Mesenchymal stem cell (in vitro differentiated cells and primary cell): ENCODE measurements around the gene CETN1.
A peak's percentile ranks its signal among the peaks of the same experiment; 100 is the strongest.

Experiments
- DNase-seq: peaks from one replicate; pipeline ENCODE4 v3.0.0-alpha.2; 2013
- H2AFZ ChIP-seq: one replicate; pipeline ENCODE4 v1.6.1; 2013; ENCODE audit warnings: low read depth, mild to moderate bottlenecking, control low read depth, inconsistent platforms, low read length, moderate library complexity
- H2AK5ac ChIP-seq: 2 replicates; pipeline ENCODE4 v1.6.1; 2013; ENCODE audit warnings: low read length, moderate library complexity, mild to moderate bottlenecking, inconsistent platforms; ENCODE audit not compliant: severe bottlenecking
- H2BK120ac ChIP-seq: one replicate; pipeline ENCODE4 v1.6.1; 2013; ENCODE audit warnings: low read depth, mild to moderate bottlenecking, inconsistent platforms, low read length, moderate library complexity
- H2BK12ac ChIP-seq, 2 experiments: one replicate each; pipeline ENCODE4 v1.6.1; 2013; ENCODE audit warnings: inconsistent platforms in 2 of 2, low read length in 2 of 2, mild to moderate bottlenecking in 2 of 2, moderate library complexity in 2 of 2, control low read depth in 1 of 2
- H2BK15ac ChIP-seq: one replicate; pipeline ENCODE4 v1.6.1; 2013; ENCODE audit warnings: mild to moderate bottlenecking, low read depth, inconsistent platforms; ENCODE audit not compliant: poor library complexity, severe bottlenecking
- H2BK5ac ChIP-seq: 2 replicates; pipeline ENCODE4 v1.6.1; 2013; ENCODE audit warnings: low read depth, mild to moderate bottlenecking, low read length, control low read depth, inconsistent platforms; ENCODE audit not compliant: poor library complexity, severe bottlenecking
- H3K14ac ChIP-seq, 2 experiments: one replicate each; pipeline ENCODE4 v1.6.1; 2013; ENCODE audit warnings: inconsistent platforms in 2 of 2, low read length in 2 of 2, control low read depth in 1 of 2, mild to moderate bottlenecking in 1 of 2, moderate library complexity in 1 of 2
- H3K18ac ChIP-seq, 2 experiments: one replicate each; pipeline ENCODE4 v1.6.1; 2013; ENCODE audit warnings: inconsistent platforms in 2 of 2, low read length in 2 of 2, control low read depth in 1 of 2, low read depth in 1 of 2, mild to moderate bottlenecking in 1 of 2
- H3K23ac ChIP-seq, 2 experiments: one replicate each; pipeline ENCODE4 v1.6.1; 2013; ENCODE audit warnings: inconsistent platforms in 2 of 2, low read length in 2 of 2, mild to moderate bottlenecking in 2 of 2, moderate library complexity in 2 of 2, control low read depth in 1 of 2
- H3K27ac ChIP-seq: 2 replicates; pipeline ENCODE4 v1.5.1; 2013; ENCODE audit warnings: mild to moderate bottlenecking, moderate library complexity, low read length, control low read depth, inconsistent platforms; ENCODE audit not compliant: poor library complexity, severe bottlenecking
- H3K27me3 ChIP-seq, 2 experiments: 2 replicates each; pipeline versions ENCODE4 v1.6.1 to v1.7.0; 2013; ENCODE audit warnings: low read length in 2 of 2, mild to moderate bottlenecking in 2 of 2, moderate library complexity in 2 of 2, control low read depth in 1 of 2, inconsistent platforms in 1 of 2; ENCODE audit not compliant: control insufficient read depth in 1 of 2, insufficient read depth in 1 of 2
- H3K36me3 ChIP-seq, 2 experiments: 2 replicates each; pipeline versions ENCODE4 v1.6.1 to v1.7.0; 2013; ENCODE audit warnings: low read length in 2 of 2, control low read depth in 1 of 2, inconsistent platforms in 1 of 2, low read depth in 1 of 2, mild to moderate bottlenecking in 1 of 2; ENCODE audit not compliant: insufficient read depth in 2 of 2, control insufficient read depth in 1 of 2
- H3K4ac ChIP-seq, 2 experiments: one replicate each; pipeline ENCODE4 v1.6.1; 2013; ENCODE audit warnings: inconsistent platforms in 2 of 2, low read length in 2 of 2, mild to moderate bottlenecking in 2 of 2, moderate library complexity in 2 of 2, control low read depth in 1 of 2, low read depth in 1 of 2
- H3K4me1 ChIP-seq: 2 replicates; pipeline ENCODE4 v1.6.1; 2013; ENCODE audit warnings: low read depth, low read length, control low read depth; ENCODE audit not compliant: control insufficient read depth, insufficient read depth
- H3K4me2 ChIP-seq: 2 replicates; pipeline ENCODE4 v1.6.1; 2013; ENCODE audit warnings: low read length, mild to moderate bottlenecking, inconsistent platforms; ENCODE audit not compliant: poor library complexity, severe bottlenecking
- H3K4me3 ChIP-seq, 2 experiments: 2 replicates each; pipeline versions ENCODE4 v1.5.1 to v1.7.0; 2013; ENCODE audit warnings: low read length in 2 of 2, mild to moderate bottlenecking in 2 of 2, control low read depth in 1 of 2, low read depth in 1 of 2; ENCODE audit not compliant: insufficient read depth in 1 of 2
- H3K79me1 ChIP-seq: replicated peaks from 2 replicates; pipeline ENCODE4 v1.6.1; 2013; ENCODE audit warnings: mild to moderate bottlenecking, control low read depth, low read length, inconsistent platforms; ENCODE audit not compliant: poor library complexity, severe bottlenecking
- H3K9ac ChIP-seq: 2 replicates; pipeline ENCODE4 v1.7.0; 2013; ENCODE audit warnings: mild to moderate bottlenecking, low read length, moderate library complexity
- H3K9me3 ChIP-seq: 2 replicates; pipeline ENCODE4 v1.7.0; 2013; ENCODE audit warnings: mild to moderate bottlenecking, low read length; ENCODE audit not compliant: control insufficient read depth
- H4K8ac ChIP-seq: one replicate; pipeline ENCODE4 v1.6.1; 2013; ENCODE audit warnings: inconsistent platforms, mild to moderate bottlenecking, low read length, moderate library complexity
- H4K91ac ChIP-seq: one replicate; pipeline ENCODE4 v1.6.1; 2013; ENCODE audit warnings: mild to moderate bottlenecking, low read length, inconsistent platforms
- WGBS: methylation state at CpG from one replicate; pipeline ENCODE4 v1.1.7; 2013; ENCODE audit warnings: mixed read lengths; 5-methylcytosine and 5-hydroxymethylcytosine counted together

Gene CETN1

GRCh38 chr18:616380-616995 lies 36.3 kb downstream of the CETN1 start:
- H4K91ac ChIP-seq, result no peak overlapping the region
- WGBS, result 2% methylated on average over 2 of the region's 4 CpGs

GRCh38 chr18:617970-618504 lies 37.9 kb downstream of the CETN1 start:
- Histone ChIP-seq H3K18ac (no peak overlapping the region), H2AFZ (no peak overlapping the region), H3K4me3 (no peak overlapping the region), H2BK120ac (no peak overlapping the region), H2BK15ac (no peak overlapping the region), H3K27me3 (peaks cover 0 to 4% of the 10 kb centered on the region in 2 experiments), H3K9me3 (no peaks in the 10 kb centered on the region), H4K91ac (no peak overlapping the region), H3K23ac (no peak overlapping the region), H3K4me2 (no peak overlapping the region), H3K79me1 (no peaks in the 10 kb centered on the region), H2AK5ac (no peak overlapping the region), H2BK5ac (no peak overlapping the region), H3K27ac (no peak overlapping the region), H3K14ac (no peak overlapping the region), H4K8ac (no peak overlapping the region), H2BK12ac (no peak overlapping the region), H3K4ac (no peak overlapping the region), H3K36me3 (no peaks in the 10 kb centered on the region), H3K9ac (no peak overlapping the region), H3K4me1 (peaks cover 2% of the 10 kb centered on the region)
- 89% methylated on average over 13 of the region's 13 CpGs for WGBS
- DNase-seq, result no peak

More at GRCh38 chr18:616380-616995, 36.3 kb downstream of the CETN1 start:
- Histone ChIP-seq H3K36me3 (no peaks in the 10 kb centered on the region), H3K9ac (peak overlapping the region; percentile 58), H3K23ac (no peak overlapping the region), H3K79me1 (no peaks in the 10 kb centered on the region), H3K4me3 (no peak overlapping the region), H3K4ac (no peak overlapping the region), H3K27me3 (peaks cover 0 to 3% of the 10 kb centered on the region in 2 experiments), H3K27ac (no peak overlapping the region), H3K14ac (no peak overlapping the region), H2AK5ac (no peak overlapping the region), H2BK120ac (no peak overlapping the region), H2BK5ac (no peak overlapping the region), H3K4me1 (peaks cover 2% of the 10 kb centered on the region), H2AFZ (no peak overlapping the region), H3K9me3 (no peaks in the 10 kb centered on the region), H4K8ac (no peak overlapping the region), H3K4me2 (no peak overlapping the region), H2BK15ac (no peak overlapping the region), H2BK12ac (no peak overlapping the region), H3K18ac (no peak overlapping the region)
- peak; percentile 56 for DNase-seq

- Histone ChIP-seq H2BK120ac (no peak overlapping the region), H3K18ac (no peak overlapping the region), H3K36me3 (no peaks in the 10 kb centered on the region), H3K23ac (no peak overlapping the region), H2BK5ac (no peak overlapping the region), H4K91ac (no peak overlapping the region), H3K4me1 (peaks cover 2% of the 10 kb centered on the region), H3K9ac (no peak overlapping the region), H4K8ac (no peak overlapping the region), H2BK15ac (no peak overlapping the region), H3K79me1 (no peaks in the 10 kb centered on the region), H3K4ac (no peak overlapping the region), H3K9me3 (no peaks in the 10 kb centered on the region), H3K4me3 (no peak overlapping the region), H3K27ac (no peak overlapping the region), H2BK12ac (no peak overlapping the region), H2AFZ (no peak overlapping the region), H3K4me2 (no peak overlapping the region), H3K14ac (no peak overlapping the region), H3K27me3 (peaks cover under 1 to 4% of the 10 kb centered on the region in 2 experiments), H2AK5ac (no peak overlapping the region)
- no peak for DNase-seq
- WGBS, result 93% methylated on average over 5 of the region's 5 CpGs
Measured at GRCh38 chr18:618618-619017, 38.4 kb downstream of the CETN1 start.

- Histone ChIP-seq H3K4ac (no peak overlapping the region), H4K8ac (no peak overlapping the region), H2AFZ (no peak overlapping the region), H2BK5ac (no peak overlapping the region), H3K9ac (peak overlapping the region; percentile 54), H3K23ac (no peak overlapping the region), H3K27me3 (peaks cover 3 to 9% of the 10 kb centered on the region in 2 experiments), H3K79me1 (no peaks in the 10 kb centered on the region), H3K4me1 (no peaks in the 10 kb centered on the region), H2BK12ac (no peak overlapping the region), H2AK5ac (no peak overlapping the region), H3K27ac (no peak overlapping the region), H2BK15ac (no peak overlapping the region), H3K14ac (no peak overlapping the region), H3K4me3 (no peak overlapping the region), H3K4me2 (no peak overlapping the region), H3K9me3 (no peaks in the 10 kb centered on the region), H3K18ac (no peak overlapping the region), H4K91ac (no peak overlapping the region), H2BK120ac (no peak overlapping the region), H3K36me3 (no peaks in the 10 kb centered on the region)
- peak; percentile 15 for DNase-seq
- WGBS, result 59% methylated on average over 6 of the region's 7 CpGs
Measured at GRCh38 chr18:621291-622043, 41.3 kb downstream of the CETN1 start.
